Epithelial cell of esophagus (primary cell): ENCODE measurements around the gene DNAJC28.

Experiments used
- DNase-seq: peaks from one replicate; pipeline ENCODE4 v3.0.0; 2010; ENCODE audit warnings: low read depth
- H3K4me3 ChIP-seq: 2 replicates; pipeline ENCODE4 v1.5.1; 2011; ENCODE audit warnings: mild to moderate bottlenecking, low read length, control low read depth
- TF ChIP-seq, protein P1 (sequence below): IDR thresholded peaks from 2 replicates; pipeline ENCODE4 v1.5.1; 2011; ENCODE audit warnings: low read depth, mild to moderate bottlenecking, low read length, control low read depth, inconsistent platforms; ENCODE audit not compliant: insufficient read depth; ENCODE audit errors: missing control alignments

The DNAJC28 gene

DNA sequence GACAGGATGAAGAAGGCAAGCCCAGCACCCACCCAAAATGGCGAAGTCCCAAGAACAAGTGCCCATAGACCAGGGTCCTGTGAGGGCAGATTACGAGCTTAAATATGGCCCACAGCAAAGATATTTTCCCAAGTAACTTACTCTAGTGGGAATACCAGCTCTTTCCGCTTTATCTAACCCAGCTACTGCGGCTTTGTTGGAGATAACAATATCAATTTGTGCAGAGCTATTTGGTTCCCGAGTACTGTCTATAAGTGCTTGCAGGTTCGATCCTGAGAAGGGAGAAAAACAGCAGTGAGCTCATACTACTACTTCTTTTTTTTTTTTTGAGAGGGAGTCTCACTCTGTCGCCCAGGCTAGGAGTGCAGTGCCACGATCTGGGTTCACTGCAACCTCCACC is 14.3 kb upstream of the DNAJC28 start:
- H3K4me3 ChIP-seq = no peak overlapping the region
- TF ChIP-seq, protein P1, sequence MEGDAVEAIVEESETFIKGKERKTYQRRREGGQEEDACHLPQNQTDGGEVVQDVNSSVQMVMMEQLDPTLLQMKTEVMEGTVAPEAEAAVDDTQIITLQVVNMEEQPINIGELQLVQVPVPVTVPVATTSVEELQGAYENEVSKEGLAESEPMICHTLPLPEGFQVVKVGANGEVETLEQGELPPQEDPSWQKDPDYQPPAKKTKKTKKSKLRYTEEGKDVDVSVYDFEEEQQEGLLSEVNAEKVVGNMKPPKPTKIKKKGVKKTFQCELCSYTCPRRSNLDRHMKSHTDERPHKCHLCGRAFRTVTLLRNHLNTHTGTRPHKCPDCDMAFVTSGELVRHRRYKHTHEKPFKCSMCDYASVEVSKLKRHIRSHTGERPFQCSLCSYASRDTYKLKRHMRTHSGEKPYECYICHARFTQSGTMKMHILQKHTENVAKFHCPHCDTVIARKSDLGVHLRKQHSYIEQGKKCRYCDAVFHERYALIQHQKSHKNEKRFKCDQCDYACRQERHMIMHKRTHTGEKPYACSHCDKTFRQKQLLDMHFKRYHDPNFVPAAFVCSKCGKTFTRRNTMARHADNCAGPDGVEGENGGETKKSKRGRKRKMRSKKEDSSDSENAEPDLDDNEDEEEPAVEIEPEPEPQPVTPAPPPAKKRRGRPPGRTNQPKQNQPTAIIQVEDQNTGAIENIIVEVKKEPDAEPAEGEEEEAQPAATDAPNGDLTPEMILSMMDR = no peak
- DNase-seq = no peak

DNA sequence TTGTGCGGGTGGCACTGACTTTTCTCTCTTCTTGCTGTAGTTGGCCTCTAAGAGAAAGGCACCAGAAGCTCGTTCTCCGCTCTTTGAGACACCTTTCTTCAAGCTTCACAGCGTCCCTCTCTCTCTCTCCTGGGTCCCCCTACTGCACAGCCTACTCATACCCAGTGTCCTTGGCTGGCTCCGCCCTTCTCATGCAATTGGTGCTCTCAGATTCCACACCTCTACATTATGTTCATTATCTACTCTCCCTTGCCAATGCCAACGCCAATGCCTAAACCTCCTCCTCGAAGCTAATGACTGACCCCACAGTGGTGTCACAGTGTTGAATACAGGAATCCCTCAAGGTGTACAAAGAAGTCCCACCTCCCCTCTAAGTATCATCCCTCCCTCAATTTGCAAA is 4.8 kb upstream of the DNAJC28 start:
- no peak overlapping the region for H3K4me3 ChIP-seq
- TF ChIP-seq, protein P1 = no peak
- peak; percentile 3 for DNase-seq

DNA sequence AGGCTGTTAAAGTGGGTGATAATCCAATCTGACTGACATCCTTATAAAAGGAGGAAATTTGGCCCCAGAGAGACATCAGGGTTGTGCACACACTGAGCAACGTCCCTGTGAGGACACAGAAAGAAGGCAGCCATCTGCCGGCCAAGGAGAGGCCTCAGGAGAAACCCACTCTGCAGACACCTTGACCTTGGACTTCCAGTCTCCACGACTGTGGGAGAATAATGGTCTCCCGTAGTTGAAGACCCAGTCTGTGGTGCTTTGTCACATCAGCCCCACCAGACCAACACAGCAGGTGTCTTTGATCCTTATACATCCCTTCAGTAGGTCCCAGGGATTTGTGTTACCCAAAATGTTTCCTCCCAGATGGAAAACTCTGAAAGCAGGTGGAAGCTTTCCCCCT is 4.2 kb upstream of the DNAJC28 start:
- TF ChIP-seq, protein P1 = no peak
- DNase-seq = no peak
- H3K4me3 ChIP-seq = no peak overlapping the region

DNA sequence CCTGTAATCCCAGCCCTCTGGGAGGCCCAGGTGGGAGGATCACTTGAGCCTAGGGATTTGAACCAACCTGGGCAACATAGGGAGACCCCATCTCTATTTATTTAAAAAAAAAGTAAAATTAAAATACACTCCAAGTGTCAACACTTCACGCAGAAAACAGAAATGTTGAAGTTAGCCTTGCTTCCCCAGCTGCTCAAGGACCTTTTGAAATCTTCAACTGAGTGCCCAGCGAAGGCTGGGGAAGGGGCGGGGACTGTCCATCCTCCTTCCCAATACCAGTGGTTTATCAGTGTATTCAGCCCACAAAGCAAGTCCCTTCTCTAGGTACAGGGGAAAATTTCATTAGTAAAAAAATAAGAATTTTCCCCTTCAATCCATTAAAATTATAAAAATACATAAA is 2.2 kb upstream of the DNAJC28 start:
- no peak overlapping the region for H3K4me3 ChIP-seq
- TF ChIP-seq, protein P1 = no peak
- no peak for DNase-seq

DNA sequence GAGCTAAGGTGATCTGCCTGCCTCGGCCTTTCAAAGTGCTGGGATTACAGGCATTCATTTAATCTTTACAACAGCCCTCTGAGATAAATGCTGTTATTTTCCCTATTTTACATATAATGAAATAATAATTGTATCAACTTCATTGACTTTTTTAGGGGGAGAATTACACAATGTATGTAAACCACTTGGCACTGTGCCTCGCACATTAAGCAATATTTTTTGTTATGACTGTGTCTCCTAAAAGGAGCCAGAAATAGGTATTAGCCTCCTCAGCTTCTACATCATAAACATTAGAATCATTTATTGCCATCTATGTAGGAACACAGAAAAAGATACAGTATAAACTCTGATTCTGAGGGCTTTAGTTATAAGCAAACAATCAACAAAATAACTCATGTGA is 1.1 kb upstream of the DNAJC28 start:
- no peak overlapping the region for H3K4me3 ChIP-seq
- TF ChIP-seq, protein P1 = no peak
- DNase-seq = peak; percentile 73

DNA sequence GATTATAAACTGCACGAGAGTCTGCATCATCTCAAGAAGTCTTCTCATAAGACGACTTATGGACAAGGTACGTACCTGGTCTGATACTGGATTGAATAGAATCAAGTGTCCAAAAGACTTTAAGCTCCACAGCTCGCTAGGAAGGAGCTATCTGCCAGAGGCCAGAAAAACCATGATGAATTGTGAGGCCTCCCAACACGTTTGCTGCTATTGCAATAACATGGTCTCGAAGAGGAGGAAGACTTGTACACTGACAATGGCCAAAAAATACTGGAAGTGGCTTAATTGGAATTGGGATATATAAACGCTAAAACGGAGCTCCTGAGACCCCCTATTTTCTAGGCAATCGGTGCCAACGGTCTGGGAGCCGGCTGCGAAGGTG is 534 bp downstream of the DNAJC28 start:
- DNase-seq = no peak

DNA sequence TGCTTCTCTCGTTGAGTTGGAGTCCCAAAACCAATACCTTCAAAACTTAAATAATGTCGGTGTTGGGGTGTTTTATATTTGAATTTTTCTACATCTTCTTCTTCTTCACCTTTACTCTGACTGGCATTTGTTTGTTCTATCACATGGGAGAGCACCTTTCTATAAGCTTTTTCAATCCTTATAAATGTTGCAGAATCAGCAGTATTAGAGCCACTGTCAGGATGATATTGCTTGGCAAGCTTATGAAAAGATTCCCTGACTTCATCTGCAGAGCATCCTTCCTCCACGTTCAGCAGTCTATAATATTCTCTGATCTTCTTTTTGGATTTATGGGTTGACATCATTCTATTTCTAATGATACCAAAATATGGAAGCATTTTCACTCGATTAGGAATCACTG is 2.6 kb downstream of the DNAJC28 start:
- TF ChIP-seq, protein P1 = no peak
- DNase-seq = no peak
- no peak overlapping the region for H3K4me3 ChIP-seq

More for the DNA sequence above, 534 bp downstream of the DNAJC28 start:
- TF ChIP-seq, protein P1 = no peak
- peak overlapping the region; percentile 65 for H3K4me3 ChIP-seq
